Measurements from ENCODE around the gene RAB31.

DNA sequence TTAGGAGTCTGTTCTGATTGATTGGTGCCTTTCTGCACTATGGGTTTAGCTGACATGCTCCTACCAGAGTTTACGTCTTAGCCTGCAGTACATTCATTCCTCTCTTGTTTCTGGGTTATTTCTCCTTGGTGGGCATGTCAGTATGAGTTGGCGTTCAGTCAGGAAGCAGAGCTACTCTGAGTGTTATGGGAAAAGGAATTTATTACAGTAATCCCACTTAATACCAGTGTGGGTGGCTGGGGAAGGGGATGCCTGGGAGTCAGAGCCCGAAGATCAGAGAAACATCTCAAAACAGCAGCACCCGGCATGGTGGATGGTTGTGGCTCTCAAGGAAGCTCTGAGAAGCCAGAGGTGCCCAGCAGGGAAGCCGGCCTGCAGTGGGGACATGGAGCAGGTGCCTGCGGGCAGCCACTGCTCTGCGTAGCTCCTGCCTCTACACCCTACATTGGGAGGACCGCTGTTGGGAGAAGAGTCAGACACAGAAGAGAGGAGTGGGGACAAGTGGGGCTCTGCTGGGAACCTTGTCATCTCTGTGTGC is 48.9 kb downstream of the RAB31 start:
- TF ChIP-seq GATA2 (IDR thresholded peaks at IDR 0.05; ENCODE audit: low read depth, low read length) = no peak
- TF ChIP-seq GATA3 (IDR thresholded peaks at IDR 0.05; ENCODE audit: low read depth, low read length) = no peak
